Activated T-cell treated with anti-CD3 and anti-CD28 coated beads, Interleukin-2, amount 50 U/mL, for 48 hours (primary cell): ENCODE data around the gene HCRTR1.

Source experiments
- DNase-seq, 2 experiments: peaks; one replicate each; pipeline ENCODE4 v3.0.0-alpha.2; 2020

The HCRTR1 gene

DNA sequence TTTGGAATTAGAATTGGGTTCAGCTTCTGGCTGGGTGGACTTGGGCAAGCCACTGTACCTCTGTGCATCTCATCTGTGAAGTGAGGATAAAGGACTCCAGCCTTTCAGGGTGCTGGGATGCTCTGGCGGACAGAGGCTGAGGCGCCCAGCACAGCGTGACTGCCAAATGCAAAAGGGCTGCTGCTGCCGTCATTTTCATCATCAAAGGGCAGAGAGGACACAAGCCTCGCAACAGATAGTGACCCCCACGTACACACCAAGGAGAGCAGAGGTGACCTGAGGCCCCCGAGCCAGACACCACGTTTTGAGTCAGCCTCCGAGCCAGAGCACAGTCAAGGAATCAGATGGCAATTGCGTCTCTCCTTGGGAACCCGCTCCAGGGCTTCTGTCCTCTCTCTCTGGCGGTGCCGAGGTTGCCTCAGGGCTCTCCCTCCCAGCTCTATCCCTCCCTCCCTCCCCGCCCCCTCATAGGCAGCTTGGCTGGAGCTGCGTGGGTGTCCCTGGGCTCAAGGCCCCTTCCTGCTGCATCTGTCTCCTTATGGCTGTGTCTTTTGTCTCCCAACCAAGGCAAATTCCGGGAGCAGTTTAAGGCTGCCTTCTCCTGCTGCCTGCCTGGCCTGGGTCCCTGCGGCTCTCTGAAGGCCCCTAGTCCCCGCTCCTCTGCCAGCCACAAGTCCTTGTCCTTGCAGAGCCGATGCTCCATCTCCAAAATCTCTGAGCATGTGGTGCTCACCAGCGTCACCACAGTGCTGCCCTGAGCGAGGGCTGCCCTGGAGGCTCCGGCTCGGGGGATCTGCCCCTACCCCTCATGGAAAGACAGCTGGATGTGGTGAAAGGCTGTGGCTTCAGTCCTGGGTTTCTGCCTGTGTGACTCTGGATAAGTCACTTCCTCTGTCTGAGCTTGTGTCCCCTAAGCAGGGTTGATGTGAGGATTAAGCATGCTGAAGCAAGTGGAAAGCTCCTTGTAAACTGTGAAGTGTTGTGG lies 9.0 kb downstream of the HCRTR1 start:
- DNase-seq = no peak

DNA sequence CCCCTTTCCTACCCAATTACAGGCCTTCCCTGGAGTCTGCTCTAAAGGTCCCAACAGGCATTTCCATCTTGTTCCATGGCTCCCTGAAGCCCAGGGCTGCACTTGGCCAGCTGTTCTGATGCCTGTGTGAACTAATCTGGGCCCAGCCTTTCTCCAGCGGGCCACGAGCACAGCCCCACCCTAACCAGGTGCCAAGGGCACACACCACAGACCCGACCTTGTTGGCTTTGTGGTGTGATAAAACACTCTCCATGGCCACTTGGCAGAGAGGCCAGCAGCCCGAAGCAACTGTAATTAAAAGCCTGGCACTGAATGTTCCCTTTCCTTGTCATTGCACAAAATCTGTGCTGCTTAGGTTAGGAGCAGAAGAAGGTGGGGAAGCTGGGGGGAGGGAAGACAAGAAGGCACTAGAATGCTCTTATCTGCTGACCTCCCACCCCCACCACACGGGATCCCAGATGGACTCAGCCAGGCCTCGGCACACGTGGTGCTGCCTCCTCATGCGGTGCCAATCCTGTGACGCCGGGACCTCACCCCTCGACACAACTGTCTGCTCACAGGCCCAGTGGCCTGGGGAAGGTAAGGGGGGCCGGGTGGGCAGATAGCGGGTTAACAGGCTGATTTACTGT lies 9.9 kb downstream of the HCRTR1 start:
- no peak for DNase-seq

DNA sequence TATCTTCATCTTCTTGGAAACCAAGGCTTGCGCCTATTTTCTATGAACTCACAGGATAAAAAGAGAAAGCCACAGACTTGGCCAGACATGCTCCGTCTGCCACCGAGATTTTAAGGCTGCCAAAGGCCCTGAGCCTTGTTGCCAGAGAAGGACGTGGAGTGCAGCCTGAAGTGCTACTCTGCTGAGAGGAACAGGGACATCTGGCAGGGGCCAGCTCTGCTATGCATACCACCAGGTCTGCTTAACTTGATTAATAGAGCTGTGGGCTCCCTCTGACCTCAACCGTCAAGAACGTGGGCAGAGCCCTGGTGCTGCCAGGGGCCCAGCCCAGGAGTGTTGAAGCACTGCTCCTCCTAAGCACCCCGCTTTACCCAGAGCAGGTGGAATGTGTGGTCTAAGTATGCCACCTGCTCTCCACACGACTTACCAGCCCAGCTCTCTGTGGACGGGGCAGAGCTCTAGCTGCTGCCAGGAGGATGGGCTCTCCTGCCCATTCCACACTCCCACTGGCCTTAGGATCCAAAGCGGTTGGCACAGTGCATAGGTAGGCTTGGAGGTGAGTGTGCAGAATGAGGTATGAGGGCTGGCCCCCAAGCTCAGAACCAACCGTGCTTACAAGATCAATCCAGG lies 10.6 kb downstream of the HCRTR1 start:
- no peak for DNase-seq

DNA sequence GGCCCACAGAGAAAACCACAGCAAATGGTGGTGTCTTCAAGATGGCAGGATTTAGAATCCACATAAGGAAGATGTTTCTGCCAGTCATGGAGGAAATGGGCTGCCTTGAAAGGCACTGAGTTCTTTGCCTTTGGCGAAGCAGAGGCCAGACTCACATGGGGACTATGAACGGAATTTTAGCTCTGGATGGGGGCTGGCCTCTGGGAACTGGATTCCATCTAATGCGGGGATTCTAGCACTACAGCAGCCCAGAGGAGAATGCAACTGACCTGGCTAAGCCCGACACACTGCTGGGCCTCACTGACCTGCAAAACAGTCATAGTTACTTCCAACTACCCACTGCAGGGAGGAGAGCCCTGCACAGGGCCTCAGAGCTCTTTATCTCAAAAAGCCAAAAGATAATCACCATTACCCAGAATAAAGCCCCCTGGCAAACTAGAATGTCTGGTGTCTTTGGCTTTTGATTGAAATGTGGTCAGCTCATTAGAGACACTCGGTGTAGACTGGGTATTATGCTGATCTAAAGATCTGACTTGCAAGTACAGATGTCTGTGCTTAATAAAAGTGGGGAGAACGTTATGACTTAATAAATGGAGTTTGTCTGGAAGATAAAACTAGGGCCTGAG lies 11.6 kb downstream of the HCRTR1 start:
- DNase-seq = no peak

DNA sequence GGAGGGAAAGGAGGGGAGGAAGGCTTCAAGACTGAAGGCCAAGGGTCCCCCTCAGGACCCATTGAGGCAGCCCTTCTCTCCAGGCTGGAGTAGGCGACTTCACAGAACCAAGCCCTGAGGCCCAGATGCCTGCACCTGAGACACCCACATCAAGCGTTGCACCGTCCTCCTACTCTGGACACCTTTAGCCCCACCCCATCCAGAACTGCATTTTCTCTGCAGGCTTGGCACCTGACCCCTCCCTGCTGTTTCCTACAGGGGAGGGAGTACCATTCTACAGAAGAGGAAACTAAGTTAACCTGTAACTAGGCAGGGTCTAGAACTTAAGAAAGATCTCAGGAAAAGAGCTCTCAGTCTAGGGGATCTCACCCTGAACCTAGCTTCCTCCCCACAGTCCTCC lies 15.2 kb downstream of the HCRTR1 start:
- DNase-seq = no peak

DNA sequence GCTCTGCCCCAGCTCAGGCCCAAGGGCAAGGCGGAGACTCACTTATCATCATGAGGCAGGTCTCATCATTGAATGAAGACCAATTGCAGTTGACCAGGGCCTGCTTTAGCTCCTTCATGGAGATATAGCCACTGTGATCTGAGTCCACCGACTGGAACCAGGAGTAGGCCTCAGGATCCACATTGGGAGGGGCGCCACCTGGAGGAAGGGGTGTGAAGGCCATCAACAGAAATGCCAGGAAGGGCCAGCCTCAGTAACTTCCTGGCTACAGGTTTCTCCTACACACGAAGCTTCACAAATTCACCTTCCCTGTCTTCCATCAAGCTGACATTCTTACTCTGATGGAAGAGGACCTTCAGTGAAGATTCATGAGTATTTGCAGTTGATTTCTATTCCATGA lies 15.6 kb downstream of the HCRTR1 start:
- DNase-seq = peak; percentile 59 to 63

DNA sequence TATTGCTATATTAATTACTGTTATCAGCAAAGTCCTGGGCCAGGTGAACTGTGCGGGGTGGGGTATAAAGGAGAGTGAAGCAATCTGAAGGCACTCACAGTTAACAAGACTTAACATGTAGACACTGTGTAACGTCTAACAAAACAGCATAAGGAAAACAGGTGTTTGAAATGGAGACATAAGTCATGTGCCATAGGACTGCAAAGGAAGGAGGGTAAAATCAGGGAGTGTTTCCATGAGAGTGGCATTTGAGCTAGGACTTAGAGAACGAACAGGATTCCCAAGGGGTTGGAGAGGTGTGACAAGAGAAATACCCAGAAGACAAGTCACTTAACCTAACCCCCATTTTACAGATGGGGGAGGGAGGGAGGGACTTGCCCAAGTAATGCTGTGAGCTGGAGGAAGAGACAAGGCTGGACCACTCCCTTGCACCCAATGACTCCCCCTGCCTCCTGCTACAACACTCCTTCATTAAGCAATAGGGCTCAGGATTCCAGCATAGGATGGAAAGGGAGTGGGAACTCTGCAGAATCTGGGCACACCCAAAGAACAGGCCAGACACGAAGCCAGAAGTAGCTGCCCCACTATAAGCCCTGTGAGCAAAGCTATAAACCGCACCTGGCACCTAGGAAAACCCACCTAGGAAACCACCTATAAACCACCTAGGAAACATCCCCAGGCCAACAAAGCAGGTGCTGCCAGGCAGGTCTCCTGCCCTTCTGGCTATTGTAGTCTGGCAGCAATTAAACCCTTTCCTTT lies 20.6 kb downstream of the HCRTR1 start:
- DNase-seq = no peak

DNA sequence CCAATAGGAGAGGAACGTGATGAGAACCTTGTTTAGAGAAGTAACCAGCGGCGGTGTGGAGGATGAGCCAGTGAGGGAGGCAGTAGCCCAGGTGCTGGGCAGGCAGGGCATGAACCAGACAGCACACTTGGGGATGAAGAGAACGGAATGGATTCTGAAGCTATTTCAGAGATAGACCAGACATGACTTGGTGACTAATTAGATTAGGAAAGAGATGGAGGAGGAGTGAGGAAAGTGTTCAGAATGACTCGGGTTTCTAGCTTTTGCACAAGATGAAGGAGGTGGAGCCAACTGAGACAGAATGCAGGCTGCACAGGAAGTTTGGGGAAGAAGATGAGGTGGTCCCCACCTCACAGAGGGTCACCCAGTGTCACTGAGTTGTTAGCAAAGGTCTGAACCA lies 22.1 kb downstream of the HCRTR1 start:
- no peak for DNase-seq

DNA sequence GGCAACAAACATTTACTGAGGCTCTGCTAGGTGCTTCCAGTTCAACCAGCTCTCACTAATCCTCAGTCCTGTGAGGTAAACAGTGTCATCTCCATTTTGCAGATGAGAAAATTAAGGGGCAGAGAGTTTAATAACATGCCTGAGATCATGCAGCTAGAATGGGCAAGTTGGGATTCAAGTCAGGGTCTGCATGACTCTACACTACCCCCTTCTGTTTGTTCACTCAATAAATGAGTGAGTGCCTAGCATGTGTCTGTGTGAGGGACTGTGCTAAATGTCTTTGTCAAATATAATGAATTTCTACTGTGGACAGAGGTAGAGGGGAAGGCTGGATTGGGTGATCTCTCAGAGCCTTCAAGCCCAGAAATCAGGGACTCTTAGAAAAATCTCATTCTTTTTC lies 22.7 kb downstream of the HCRTR1 start:
- no peak for DNase-seq

DNA sequence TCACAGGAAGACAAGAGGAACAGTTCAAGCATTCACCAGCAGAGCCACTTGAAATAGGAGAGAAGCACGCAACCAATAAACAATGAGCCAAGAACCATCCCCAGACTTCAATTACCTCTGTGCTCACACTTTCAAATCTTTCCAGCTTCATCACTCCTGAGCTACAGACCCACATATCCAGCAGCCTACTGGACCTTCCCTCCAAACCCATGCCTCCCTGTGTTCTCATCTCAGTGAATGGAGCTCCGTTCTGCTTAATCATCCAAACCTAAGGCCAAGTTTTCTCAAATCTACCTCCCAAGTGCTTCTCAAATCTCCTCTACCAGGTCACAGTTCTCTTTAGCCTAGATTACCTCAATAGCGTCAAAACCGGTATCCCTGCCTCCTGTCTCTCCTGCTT lies 23.5 kb downstream of the HCRTR1 start:
- no peak for DNase-seq

DNA sequence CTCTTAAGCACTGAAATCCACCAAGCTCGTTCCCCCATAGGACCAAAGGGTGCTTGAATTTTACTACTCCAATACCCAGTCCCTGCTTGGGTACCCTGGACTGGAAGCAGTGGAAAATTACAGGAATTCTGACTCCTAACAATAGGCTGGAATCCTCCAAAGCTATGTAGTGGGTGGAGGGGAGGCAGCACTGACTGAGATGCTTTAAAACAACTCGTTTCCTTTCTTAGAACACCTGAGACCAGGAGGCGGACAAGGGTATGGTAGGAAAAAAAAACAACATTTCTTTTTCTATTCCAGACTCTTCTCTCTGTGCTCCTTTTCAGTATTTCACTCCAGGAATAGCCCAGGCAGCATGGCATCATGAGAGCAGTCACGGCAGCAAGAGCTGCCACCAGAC lies 24.9 kb downstream of the HCRTR1 start:
- no peak for DNase-seq

DNA sequence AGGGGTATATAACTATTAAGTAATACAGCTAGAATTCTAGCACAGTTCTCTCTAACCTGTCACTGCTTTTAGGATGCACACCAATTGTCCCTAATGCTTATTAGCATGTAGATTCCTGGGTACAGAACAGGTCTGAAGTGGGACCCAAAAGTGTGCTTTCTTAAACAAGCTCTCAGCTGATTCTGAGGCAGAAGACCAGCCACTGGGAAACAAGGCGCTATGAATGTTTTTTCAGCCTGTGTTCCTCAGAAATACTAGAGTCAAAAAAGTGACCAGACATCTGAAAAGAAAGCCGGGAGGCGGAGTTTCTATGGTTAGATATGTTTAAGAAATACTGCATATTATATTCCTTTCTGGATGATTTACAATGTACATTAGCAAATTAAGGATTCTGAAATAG lies 25.4 kb downstream of the HCRTR1 start:
- no peak for DNase-seq

DNA sequence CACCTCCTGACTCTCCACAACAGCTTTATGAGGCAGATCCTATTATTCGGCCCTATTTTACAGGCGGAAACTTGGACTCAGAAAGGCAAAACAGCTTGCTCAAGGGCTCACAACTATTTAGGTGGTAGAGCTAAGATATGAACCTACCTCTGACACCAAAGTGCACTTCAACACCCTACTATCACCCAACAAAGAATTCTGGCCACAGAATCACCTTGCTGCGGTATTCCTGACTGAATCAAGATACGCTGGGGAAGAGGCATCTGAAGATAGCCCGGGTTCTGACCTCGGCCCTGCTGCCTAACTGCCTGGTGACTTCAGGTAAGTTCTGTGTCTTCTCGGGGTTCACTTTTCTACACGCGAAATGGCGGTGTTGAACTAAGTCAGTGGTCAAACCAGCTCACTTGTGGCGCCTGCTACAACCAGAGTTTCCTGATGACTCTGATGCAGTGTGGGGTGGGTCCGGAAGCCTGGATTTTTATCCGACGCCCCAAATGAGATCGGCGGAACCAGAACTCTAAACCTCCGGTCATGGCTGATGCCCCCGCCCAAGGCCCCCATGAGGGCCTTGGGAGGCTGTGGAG lies 26.6 kb downstream of the HCRTR1 start:
- DNase-seq = no peak

DNA sequence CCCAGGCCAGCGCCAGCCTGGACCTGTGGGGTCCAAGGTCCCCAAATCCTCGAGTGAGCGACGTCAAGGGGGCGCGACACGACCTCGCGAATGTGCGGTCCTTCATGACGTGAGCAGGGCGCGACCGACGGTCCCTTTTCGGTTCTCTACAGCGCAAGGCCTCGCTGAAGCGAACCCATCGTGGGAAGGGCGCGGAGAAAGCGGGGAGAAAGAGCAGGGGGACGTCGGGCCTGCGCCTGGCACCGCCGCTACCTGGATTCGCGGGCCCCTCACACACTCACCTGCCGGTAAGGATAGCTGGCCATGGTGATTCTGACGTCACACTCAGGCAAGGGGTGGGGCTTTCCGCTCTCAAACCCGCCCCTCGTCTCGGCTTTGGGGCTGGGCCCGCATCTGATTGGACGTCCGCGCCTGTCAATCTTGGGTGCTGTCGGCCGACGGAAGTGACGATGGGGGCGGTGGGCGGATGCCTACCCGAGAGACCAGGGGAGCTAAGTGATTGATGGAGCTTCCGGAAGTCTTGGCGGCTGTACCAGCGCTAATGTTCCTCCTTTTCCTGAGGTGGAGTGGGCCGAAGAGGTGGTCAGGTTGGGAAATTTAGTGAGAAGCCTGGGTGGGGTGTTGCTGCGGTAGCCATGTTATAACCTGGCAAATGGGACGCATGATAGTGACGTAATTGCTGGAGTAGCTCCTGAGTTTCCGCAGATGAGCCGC lies 27.2 kb downstream of the HCRTR1 start, which contains the start of gene PEF1:
Gene PEF1 (minus strand): TSS at position 317 of the 714 bp plus-strand sequence. CDS start 12 bp downstream, at position 305.
- DNase-seq = peak; percentile 100

DNA sequence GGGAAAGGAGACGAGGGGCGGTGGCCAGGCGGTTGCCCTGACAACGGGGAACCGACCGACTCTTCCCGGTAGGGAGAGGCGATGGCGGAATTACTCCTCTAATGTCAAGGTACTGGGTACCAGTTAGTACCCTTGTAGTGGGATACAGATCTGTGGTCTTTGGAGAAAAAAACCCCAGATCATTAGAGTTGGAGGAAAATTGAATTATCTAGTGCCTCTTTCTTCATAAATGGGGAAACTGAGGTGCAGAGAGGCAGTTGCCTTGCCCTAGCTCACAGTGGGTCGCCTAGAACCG lies 27.7 kb downstream of the HCRTR1 start:
- no peak for DNase-seq

DNA sequence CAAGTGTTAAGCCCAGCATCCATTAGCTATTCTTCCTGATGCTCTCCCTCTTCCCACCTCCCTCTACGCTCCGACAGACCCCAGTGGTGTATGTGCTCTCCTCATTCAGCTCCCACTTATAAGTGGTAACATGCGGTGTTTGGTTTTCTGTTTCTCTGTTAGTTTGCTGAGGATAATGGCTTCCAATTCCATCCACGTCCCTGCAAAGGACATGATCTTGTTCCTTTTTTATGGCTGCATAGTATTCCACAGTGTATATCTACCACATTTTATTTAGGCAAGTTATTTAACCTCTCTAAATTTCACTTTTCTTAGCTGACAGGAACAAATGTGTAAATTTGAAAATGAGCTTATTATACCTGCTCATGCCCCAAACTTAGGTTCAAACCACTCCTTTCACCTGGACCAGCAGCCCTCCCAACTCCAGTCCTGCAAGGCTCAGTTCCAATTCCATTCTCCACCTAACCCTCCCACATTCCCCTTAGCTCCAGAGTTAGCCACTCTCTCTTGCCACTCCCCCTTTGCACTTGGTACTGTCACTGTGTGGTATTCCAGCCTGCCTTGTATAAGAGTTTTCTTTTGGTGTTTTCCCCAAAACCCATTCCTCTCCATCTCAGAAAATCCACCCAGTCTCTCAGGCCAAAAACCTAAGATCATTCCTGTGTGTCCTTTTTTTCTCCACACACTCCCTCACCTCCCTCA lies 28.9 kb downstream of the HCRTR1 start:
- DNase-seq = no peak

DNA sequence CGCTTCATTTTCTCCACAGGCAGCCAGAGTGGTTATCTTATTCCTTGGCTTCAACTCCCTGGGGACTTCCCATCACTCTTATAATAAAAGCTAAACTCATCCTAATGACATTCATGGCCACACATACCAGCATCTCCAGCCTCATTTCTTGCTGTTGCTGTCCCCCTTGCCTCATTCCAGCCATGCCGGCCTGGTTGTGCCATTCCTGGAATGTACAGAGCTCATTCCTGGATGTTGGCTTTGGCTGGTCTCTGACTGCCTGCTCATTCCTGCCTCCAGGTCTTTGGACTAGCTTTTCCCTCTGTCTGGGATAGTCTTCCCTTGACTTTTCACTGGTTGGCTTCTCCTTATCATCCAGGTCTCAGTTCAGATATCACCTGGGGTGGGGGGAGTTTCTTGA lies 29.6 kb downstream of the HCRTR1 start:
- no peak for DNase-seq

DNA sequence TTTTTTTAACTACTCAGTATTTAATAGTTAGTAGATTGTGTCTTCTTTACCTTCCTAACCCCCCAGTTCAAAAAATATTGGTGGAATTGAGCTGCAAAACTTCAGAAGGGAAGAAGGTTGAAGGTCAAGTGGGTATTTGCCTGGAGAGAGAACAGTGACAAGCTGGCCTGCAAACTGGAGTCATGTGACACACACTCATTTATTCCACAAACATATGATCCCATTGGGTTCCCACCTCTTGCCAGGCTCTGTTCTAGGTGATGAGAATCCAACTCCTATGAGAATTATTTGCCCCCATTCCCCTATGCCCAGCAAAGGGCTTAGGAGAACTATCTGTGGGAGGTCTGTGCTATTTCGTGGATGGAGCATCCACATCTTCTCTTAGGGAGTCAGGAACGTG lies 30.7 kb downstream of the HCRTR1 start:
- no peak for DNase-seq

DNA sequence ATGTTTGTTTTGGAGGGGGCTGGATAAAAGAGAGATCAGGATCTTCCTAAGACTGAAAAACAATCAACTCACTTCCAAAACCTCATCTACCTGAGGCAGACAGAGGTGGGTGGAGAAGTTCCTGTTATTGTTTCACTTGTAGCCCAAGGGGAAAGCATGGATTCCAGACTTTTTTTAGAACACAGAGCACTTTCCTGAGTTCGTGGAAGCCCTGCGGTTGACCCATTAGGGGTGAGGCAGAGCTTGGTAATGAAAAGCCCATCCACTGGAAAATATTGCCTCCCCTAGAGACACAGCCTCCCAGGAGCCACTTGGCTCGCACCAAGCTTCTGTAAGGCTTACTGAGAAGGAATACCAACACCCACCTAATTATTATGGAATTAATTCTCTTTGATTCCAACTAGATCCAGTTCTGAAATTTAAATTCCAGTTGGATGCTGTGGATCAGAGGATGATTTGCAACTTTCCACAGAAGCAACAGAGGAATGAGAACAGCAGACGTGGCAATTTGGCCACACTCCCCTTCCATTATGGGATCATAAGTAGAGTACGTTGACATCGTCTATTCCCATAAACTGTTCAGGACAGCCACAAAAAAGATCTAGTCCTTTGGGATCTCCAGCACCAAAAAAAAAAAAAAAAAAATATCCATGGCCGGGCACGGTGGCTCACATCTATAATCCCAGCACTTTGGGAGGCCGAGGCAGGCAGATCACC lies 31.3 kb downstream of the HCRTR1 start:
- no peak for DNase-seq
